ENCODE measurements around the gene NEK10. TPM values are rescaled to one million over a fixed set of nuclear protein-coding genes. Genes with fewer than 3 reads are reported as not detected.

Gene NEK10
- total and polyA plus RNA-seq, 2 of the 13 experiments (the other 11 are each of a cell fraction or from before 2014, with no cell fraction given): 2.8 to 14.2 TPM

- TF ChIP-seq MED8 (CRISPR knock-in tag; IDR thresholded peaks at IDR 0.05; ENCODE audit: insufficient replicate concordance) (peak; percentile 22), NR2F2 (IDR thresholded peaks at IDR 0.05; ENCODE audit: borderline replicate concordance, low read depth) (no peak), XRCC5 (optimal IDR thresholded peaks at IDR 0.05; ENCODE audit: low read length) (peak; percentile 42), AKNA (CRISPR knock-in tag; IDR thresholded peaks at IDR 0.05; ENCODE audit: borderline replicate concordance) (no peak), HOXA5 (CRISPR knock-in tag; IDR thresholded peaks at IDR 0.05) (0 out of 2 replicates have a peak, but pooled peaks have one; percentile 50), ZSCAN31 (CRISPR knock-in tag; IDR thresholded peaks at IDR 0.05; ENCODE audit: low read depth) (no peak), ZFAT (CRISPR knock-in tag; conservative IDR thresholded peaks at IDR 0.05) (no peak), PATZ1 (CRISPR knock-in tag; IDR thresholded peaks at IDR 0.05) (no peak), IRF2 (CRISPR knock-in tag; IDR thresholded peaks at IDR 0.05) (no peak), ZBTB43 (CRISPR knock-in tag; conservative IDR thresholded peaks at IDR 0.05) (no peak; the same call in 1 of the 2 replicates), ZNF121 (CRISPR knock-in tag; IDR thresholded peaks at IDR 0.05) (no peak), ZBTB2 (CRISPR knock-in tag; IDR thresholded peaks at IDR 0.05; ENCODE audit: low read depth) (no peak), STAG1 (CRISPR knock-in tag; IDR thresholded peaks at IDR 0.05) (peak; percentile 11; the same call in 1 of the 2 replicates), DRAP1 (CRISPR knock-in tag; IDR thresholded peaks at IDR 0.05) (no peak), ZNF280D (CRISPR knock-in tag; IDR thresholded peaks at IDR 0.05) (no peak)
Observed at GRCh38 chr3:27366062-27366591, 3.1 kb downstream of the NEK10 start (continued).

Data from HepG2 (cell line).